CD14-positive monocyte (primary cell): Measurements from ENCODE around the gene GSTM4. TPM values are rescaled to one million over a fixed set of nuclear protein-coding genes. Genes with fewer than 3 reads are reported as not detected.
A peak's percentile ranks its signal among the peaks of the same experiment; 100 is the strongest.
"Not testable (repeated sequence)": the region's sequence is repeated elsewhere in the genome, so short reads cannot be mapped to it uniquely, and the experiment has no call there.

ENCODE experiments used
- DNase-seq, 3 donors: peaks; one replicate each; pipeline ENCODE4 v3.0.0-alpha.2; 2011 to 2022
- H2AFZ ChIP-seq: 2 replicates; pipeline ENCODE4 v1.6.0; 2012; ENCODE audit warnings: mild to moderate bottlenecking, low read depth, low read length, inconsistent platforms; ENCODE audit not compliant: insufficient read depth, poor library complexity, severe bottlenecking
- H3K27ac ChIP-seq, 2 donors: 1 replicate in 1 of 2; 2 replicates in 1 of 2; pipeline ENCODE4 v1.5.1; 2012 to 2013; ENCODE audit warnings: low read length in 2 of 2, control low read depth in 1 of 2, inconsistent platforms in 1 of 2, low read depth in 1 of 2, mild to moderate bottlenecking in 1 of 2
- H3K27me3 ChIP-seq, 2 donors: one replicate each; pipeline versions ENCODE4 v1.6.0 to v1.6.1; 2011 to 2013; ENCODE audit warnings: low read length in 2 of 2; ENCODE audit not compliant: control insufficient read depth in 2 of 2, insufficient read depth in 2 of 2
- H3K36me3 ChIP-seq, 2 donors: replicated peaks in 1 of 2; 1 replicate in 1 of 2; 2 replicates in 1 of 2; pipeline versions ENCODE4 v1.5.1 to v1.6.1; 2012 to 2013; ENCODE audit warnings: low read length in 2 of 2, control low read depth in 1 of 2, inconsistent platforms in 1 of 2, mild to moderate bottlenecking in 1 of 2; ENCODE audit not compliant: insufficient read depth in 2 of 2, control insufficient read depth in 1 of 2
- H3K4me1 ChIP-seq, 2 donors: 1 replicate in 1 of 2; 2 replicates in 1 of 2; pipeline versions ENCODE4 v1.5.1 to v1.6.1; 2012 to 2013; ENCODE audit warnings: low read length in 2 of 2, control low read depth in 1 of 2, inconsistent platforms in 1 of 2, mild to moderate bottlenecking in 1 of 2, moderate library complexity in 1 of 2; ENCODE audit not compliant: insufficient read depth in 2 of 2, control insufficient read depth in 1 of 2
- H3K4me2 ChIP-seq: replicated peaks from 2 replicates; pipeline ENCODE3; 2012; ENCODE audit warnings: low read length, moderate library complexity, mild to moderate bottlenecking; ENCODE audit not compliant: poor library complexity, severe bottlenecking; ENCODE audit errors: extremely low read depth
- H3K4me3 ChIP-seq, 3 experiments: fragments of 200-600 bp in 1 of 3; sonication (generic) in 1 of 3; replicated peaks in 1 of 3; 1 replicate in 2 of 3; 2 replicates in 1 of 3; pipeline ENCODE4 v1.5.1; 2011 to 2013; ENCODE audit warnings: low read length in 3 of 3, mild to moderate bottlenecking in 3 of 3, control low read depth in 2 of 3, low read depth in 2 of 3, inconsistent platforms in 1 of 3, moderate library complexity in 1 of 3
- H3K79me2 ChIP-seq: 2 replicates; pipeline ENCODE4 v1.6.0; 2012; ENCODE audit warnings: mild to moderate bottlenecking, control low read depth, inconsistent platforms, low read length, moderate library complexity; ENCODE audit not compliant: insufficient read depth
- H3K9ac ChIP-seq: 2 replicates; pipeline ENCODE4 v1.6.0; 2017; ENCODE audit warnings: low read length, mild to moderate bottlenecking; ENCODE audit not compliant: insufficient read depth, poor library complexity, severe bottlenecking
- H3K9me3 ChIP-seq, 2 donors: replicated peaks in 1 of 2; 1 replicate in 1 of 2; 2 replicates in 1 of 2; pipeline versions ENCODE4 v1.5.1 to v1.6.1; 2012 to 2013; ENCODE audit warnings: low read length in 2 of 2, control low read depth in 1 of 2; ENCODE audit not compliant: control insufficient read depth in 1 of 2, insufficient read depth in 1 of 2
- H4K20me1 ChIP-seq: 2 replicates; pipeline ENCODE4 v1.6.0; 2012; ENCODE audit warnings: mild to moderate bottlenecking, low read length, control low read depth, moderate library complexity; ENCODE audit not compliant: insufficient read depth
- H3K27ac Mint-ChIP-seq, 7 donors: one replicate each; pipeline ENCODE4 v1.8.0; 2020; ENCODE audit warnings: mild to moderate bottlenecking in 7 of 7, mixed read lengths in 7 of 7, moderate library complexity in 6 of 7, inconsistent platforms in 2 of 7
- H3K27me3 Mint-ChIP-seq, 3 donors: one replicate each; pipeline ENCODE4 v1.8.0; 2021 to 2022; ENCODE audit warnings: low read depth in 3 of 3, mild to moderate bottlenecking in 3 of 3, mixed read lengths in 3 of 3, moderate library complexity in 3 of 3, inconsistent platforms in 1 of 3
- H3K36me3 Mint-ChIP-seq, 2 donors: one replicate each; pipeline ENCODE4 v1.8.0; 2020; ENCODE audit warnings: mixed read lengths in 2 of 2, inconsistent platforms in 1 of 2, mild to moderate bottlenecking in 1 of 2
- H3K4me1 Mint-ChIP-seq: one replicate; pipeline ENCODE4 v1.8.0; 2020; ENCODE audit warnings: mild to moderate bottlenecking, mixed read lengths
- H3K4me3 Mint-ChIP-seq, 2 donors: one replicate each; pipeline ENCODE4 v1.8.0; 2020; ENCODE audit warnings: mild to moderate bottlenecking in 2 of 2, mixed read lengths in 2 of 2, moderate library complexity in 1 of 2
- H3K9me3 Mint-ChIP-seq, 7 donors: one replicate each; pipeline ENCODE4 v1.8.0; 2020 to 2022; ENCODE audit warnings: mixed read lengths in 7 of 7, mild to moderate bottlenecking in 6 of 7, moderate library complexity in 6 of 7, inconsistent platforms in 2 of 7
- CTCF ChIP-seq: fragments of 200-600 bp; IDR thresholded peaks from one replicate; pipeline ENCODE4 v1.8.0; 2022; ENCODE audit warnings: antibody characterized with exemption, mild to moderate bottlenecking
- WGBS: methylation state at CpG from one replicate; pipeline ENCODE4 v1.1.5; 2013; ENCODE audit warnings: missing lambda C conversion rate; ENCODE audit not compliant: insufficient coverage; 5-methylcytosine and 5-hydroxymethylcytosine counted together
- intact Hi-C, 2 donors: fragments of 100-400 bp; cut with micrococcal nuclease; formaldehyde crosslinking; loops; one replicate each; pipeline versions ENCODE4 v1.15.0 to v1.15.1; 2023
- polyA plus RNA-seq, 3 donors: library from polyadenylated mRNA; depleted of rRNA in 1 of 3; unstranded in 2 of 3; stranded (reverse) in 1 of 3; fragments of 300-500 nt in 2 of 3; fragments of >200 nt in 1 of 3; fragmentation: Illumina TruSeq in 2 of 3; gene quantifications; 1 replicate in 2 of 3; 2 replicates in 1 of 3; pipeline ENCODE4 v1.2.3, GENCODE V29; 2012 to 2021

The GSTM4 gene
- polyA plus RNA-seq, 3 donors, result 11.9 to 22.9 (median 15.9) TPM

GRCh38 chr1:109659145-109659544 is 3.2 kb downstream of the GSTM4 start:
- Histone ChIP-seq H3K4me3 (no peak overlapping the region), H3K4me1 (peaks cover 42 to 50% of the 10 kb centered on the region in 2 donors), H3K27me3 (no peaks in the 10 kb centered on the region), H2AFZ (no peak overlapping the region), H3K79me2 (no peaks in the 10 kb centered on the region), H3K36me3 (peaks cover 0 to 3% of the 10 kb centered on the region in 2 donors), H3K4me2 (no peak overlapping the region), H3K9me3 (no peaks in the 10 kb centered on the region), H3K9ac (no peak overlapping the region), H4K20me1 (no peaks in the 10 kb centered on the region), H3K27ac (no peak overlapping the region)
- intact Hi-C loops, result no loop called here
- Mint-ChIP-seq H3K36me3 (peaks cover 6 to 11% of the 10 kb centered on the region in 2 donors), H3K9me3 (peaks cover 0 to 1% (median 0%) of the 10 kb centered on the region in 7 donors), H3K27ac (no peak overlapping the region), H3K27me3 (peaks cover 1 to 9% (median 8%) of the 10 kb centered on the region in 3 donors), H3K4me3 (no peak overlapping the region), H3K4me1 (peaks cover 62% of the 10 kb centered on the region)
- no CpG with 5 or more reads among the region's 2 CpGs for WGBS
- DNase-seq, result no peak
- TF ChIP-seq CTCF, result no peak

- Mint-ChIP-seq H3K27ac (no peak overlapping the region), H3K4me1 (peaks cover 59% of the 10 kb centered on the region), H3K4me3 (no peak overlapping the region), H3K36me3 (peaks cover 6 to 12% of the 10 kb centered on the region in 2 donors), H3K9me3 (peaks cover 0 to 1% (median 0%) of the 10 kb centered on the region in 7 donors), H3K27me3 (peaks cover 2 to 6% (median 2%) of the 10 kb centered on the region in 3 donors)
- no peak overlapping the region for H3K4me3 ChIP-seq
- no peaks in the 10 kb centered on the region for H3K27me3 ChIP-seq
- intact Hi-C loops, result no loop called here
- peaks cover 0 to 3% of the 10 kb centered on the region in 2 donors for H3K36me3 ChIP-seq
- H3K4me1 ChIP-seq, result peaks cover 40 to 48% of the 10 kb centered on the region in 2 donors
- H3K4me2 ChIP-seq, result no peak overlapping the region
- no peak for DNase-seq
- H3K9me3 ChIP-seq, result no peaks in the 10 kb centered on the region
- no peaks in the 10 kb centered on the region for H4K20me1 ChIP-seq
- no peaks in the 10 kb centered on the region for H3K79me2 ChIP-seq
- H3K9ac ChIP-seq, result no peak overlapping the region
- WGBS, result 78% methylated on average over 4 of the region's 5 CpGs
- TF ChIP-seq CTCF, result no peak
- H3K27ac ChIP-seq, result no peak overlapping the region
- H2AFZ ChIP-seq, result no peak overlapping the region
These were observed 4.2 kb downstream of the GSTM4 start for GRCh38 chr1:109659997-109660690.

DNA sequence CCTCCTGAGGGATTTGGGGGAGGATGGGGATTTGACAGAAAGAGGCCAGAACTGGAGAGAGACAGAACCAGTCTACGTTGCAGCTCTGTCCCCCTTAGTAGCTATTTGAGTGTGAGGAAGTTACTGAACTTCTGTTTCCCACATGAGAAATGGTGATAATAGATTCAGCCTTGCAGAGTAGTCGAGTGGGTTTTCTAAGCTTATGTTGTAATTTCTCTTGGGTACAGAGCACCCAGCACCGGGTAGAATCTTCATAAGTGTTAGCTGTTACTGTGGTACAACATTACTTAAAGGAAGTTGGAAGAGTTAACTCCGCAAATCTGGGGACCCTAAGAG is 4.8 kb downstream of the GSTM4 start:
- H3K9ac ChIP-seq, intact Hi-C loops, DNase-seq, H3K79me2 ChIP-seq, H2AFZ ChIP-seq, H4K20me1 ChIP-seq, H3K4me2 ChIP-seq, H3K27me3 ChIP-seq, H3K27ac ChIP-seq, H3K9me3 Mint-ChIP-seq, H3K4me3 ChIP-seq, H3K36me3 ChIP-seq, H3K9me3 ChIP-seq, H3K4me3 Mint-ChIP-seq, H3K27me3 Mint-ChIP-seq: not testable (repeated sequence)
- H3K4me1 ChIP-seq, result peaks cover 35 to 42% of the 10 kb centered on the region in 2 donors
- Mint-ChIP-seq H3K36me3 (peaks cover 8 to 14% of the 10 kb centered on the region in 2 donors), H3K4me1 (peaks cover 54% of the 10 kb centered on the region), H3K27ac (peak overlapping the region in 1 of 7 donors; percentile 16)
- WGBS, result no CpG with 5 or more reads among the region's 4 CpGs
